K562 (cell line): ENCODE data around the gene PRKRIP1. TPM values are rescaled to one million over a fixed set of nuclear protein-coding genes. Genes with fewer than 3 reads are reported as not detected.

Experiments used
- FOXK1 ChIP-seq: sonication (generic); formaldehyde crosslinking; IDR thresholded peaks from 2 replicates; pipeline ENCODE4 v1.8.0; 2022; ENCODE audit warnings: missing genetic modification reagents, mild to moderate bottlenecking, borderline replicate concordance
- KDM2B ChIP-seq: fragments of 250-450 bp; sonication (Bioruptor Pico); IDR thresholded peaks from 2 replicates; pipeline ENCODE4 v1.8.0; 2021; ENCODE audit warnings: mild to moderate bottlenecking, moderate library complexity
- LEF1 ChIP-seq: fragments of 450-650 bp; IDR thresholded peaks from 2 replicates; pipeline ENCODE4 v1.6.1; 2016; ENCODE audit warnings: mild to moderate bottlenecking
- RBM14 ChIP-seq: fragments of 200-400 bp; formaldehyde crosslinking; IDR thresholded peaks from 2 replicates; pipeline ENCODE4 v1.6.1; 2018; ENCODE audit warnings: low read depth, mild to moderate bottlenecking, low read length, moderate library complexity, borderline replicate concordance; ENCODE audit not compliant: insufficient read depth
- RCOR1 ChIP-seq, 2 experiments: IDR thresholded peaks; 2 replicates each; pipeline ENCODE4 v1.6.1; 2012; ENCODE audit warnings: low read depth in 2 of 2, low read length in 2 of 2, borderline replicate concordance in 1 of 2, improper control_type of control experiment in 1 of 2
- SRF ChIP-seq, 2 experiments: fragments of 250-450, 450-650 bp in 1 of 2; sonication (Bioruptor Pico) in 1 of 2; sonication (generic) in 1 of 2; formaldehyde crosslinking; IDR thresholded peaks; 2 replicates each; pipeline versions ENCODE4 v1.5.0 to v1.5.1; 2020 to 2022; ENCODE audit warnings: mild to moderate bottlenecking in 1 of 2, missing genetic modification reagents in 1 of 2
- polyA plus RNA-seq, 8 experiments: library from polyadenylated mRNA; depleted of rRNA in 4 of 8; stranded (reverse) in 5 of 8; unstranded in 3 of 8; fragments of >200 nt; fragmentation: Nextera tagmentation in 2 of 8; fragmentation: Illumina TruSeq in 1 of 8; extraction: Ambion mirVana in 2 of 8; extraction: Trizol in 1 of 8; gene quantifications; 2 replicates each; pipeline versions ENCODE4 v1.2.1 to v1.2.3, GENCODE V29; 2011 to 2014; ENCODE audit warnings: inconsistent platforms in 1 of 8, missing spikeins in 1 of 8
- total RNA-seq, 7 experiments: library from RNA; depleted of rRNA in 6 of 7; stranded (reverse); fragments of >200 nt in 6 of 7; fragmentation: Illumina TruSeq in 2 of 7; extraction: Trizol in 2 of 7; gene quantifications; 2 replicates each; pipeline versions ENCODE4 v1.2.1 to v1.2.3, GENCODE V29; 2011 to 2021; ENCODE audit warnings: low replicate concordance in 1 of 7
- TF ChIP-seq, protein P1 (sequence below): sonication (generic); formaldehyde crosslinking; IDR thresholded peaks from 2 replicates; pipeline ENCODE4 v1.8.0; 2023; ENCODE audit warnings: missing genetic modification reagents, mild to moderate bottlenecking, borderline replicate concordance
- TF ChIP-seq, protein P2 (sequence below), 2 experiments: IDR thresholded peaks in 1 of 2; conservative IDR thresholded peaks in 1 of 2; 2 replicates each; pipeline ENCODE4 v1.6.1; 2016; ENCODE audit warnings: low read depth in 2 of 2, mild to moderate bottlenecking in 1 of 2, missing compliant biosample characterization in 1 of 2, missing genetic modification characterization in 1 of 2, moderate library complexity in 1 of 2
- TF ChIP-seq, protein P3 (sequence below): sonication (generic); formaldehyde crosslinking; IDR thresholded peaks from 2 replicates; pipeline ENCODE4 v1.8.1; 2023; ENCODE audit warnings: mild to moderate bottlenecking, missing genetic modification reagents
- TF ChIP-seq, protein P4 (sequence below): fragments of 450-650 bp; IDR thresholded peaks from 2 replicates; pipeline ENCODE4 v1.6.1; 2016; ENCODE audit warnings: borderline replicate concordance

PRKRIP1 gene
- total and polyA plus RNA-seq, 9 of the 15 experiments (the other 6 are each of a cell fraction or from before 2014, with no cell fraction given): 14.9 to 52.1 (median 19.8) TPM

DNA sequence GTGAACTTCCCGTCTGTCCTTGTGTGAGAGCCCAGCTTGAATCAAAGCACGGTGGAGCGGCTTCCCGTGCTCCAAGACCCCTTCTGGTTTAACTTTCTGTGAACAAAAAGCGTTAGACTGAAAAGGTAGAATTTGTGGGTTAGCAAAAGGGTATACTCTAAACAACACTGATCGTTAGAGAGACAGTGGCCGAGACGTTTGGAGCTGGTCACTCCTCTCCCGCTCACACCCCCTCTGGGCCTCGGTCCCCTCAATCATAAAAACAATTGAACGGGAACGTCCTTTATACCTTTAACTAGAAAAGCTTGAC, 502 bp downstream of the PRKRIP1 start (continued):
- TF ChIP-seq, protein P1, sequence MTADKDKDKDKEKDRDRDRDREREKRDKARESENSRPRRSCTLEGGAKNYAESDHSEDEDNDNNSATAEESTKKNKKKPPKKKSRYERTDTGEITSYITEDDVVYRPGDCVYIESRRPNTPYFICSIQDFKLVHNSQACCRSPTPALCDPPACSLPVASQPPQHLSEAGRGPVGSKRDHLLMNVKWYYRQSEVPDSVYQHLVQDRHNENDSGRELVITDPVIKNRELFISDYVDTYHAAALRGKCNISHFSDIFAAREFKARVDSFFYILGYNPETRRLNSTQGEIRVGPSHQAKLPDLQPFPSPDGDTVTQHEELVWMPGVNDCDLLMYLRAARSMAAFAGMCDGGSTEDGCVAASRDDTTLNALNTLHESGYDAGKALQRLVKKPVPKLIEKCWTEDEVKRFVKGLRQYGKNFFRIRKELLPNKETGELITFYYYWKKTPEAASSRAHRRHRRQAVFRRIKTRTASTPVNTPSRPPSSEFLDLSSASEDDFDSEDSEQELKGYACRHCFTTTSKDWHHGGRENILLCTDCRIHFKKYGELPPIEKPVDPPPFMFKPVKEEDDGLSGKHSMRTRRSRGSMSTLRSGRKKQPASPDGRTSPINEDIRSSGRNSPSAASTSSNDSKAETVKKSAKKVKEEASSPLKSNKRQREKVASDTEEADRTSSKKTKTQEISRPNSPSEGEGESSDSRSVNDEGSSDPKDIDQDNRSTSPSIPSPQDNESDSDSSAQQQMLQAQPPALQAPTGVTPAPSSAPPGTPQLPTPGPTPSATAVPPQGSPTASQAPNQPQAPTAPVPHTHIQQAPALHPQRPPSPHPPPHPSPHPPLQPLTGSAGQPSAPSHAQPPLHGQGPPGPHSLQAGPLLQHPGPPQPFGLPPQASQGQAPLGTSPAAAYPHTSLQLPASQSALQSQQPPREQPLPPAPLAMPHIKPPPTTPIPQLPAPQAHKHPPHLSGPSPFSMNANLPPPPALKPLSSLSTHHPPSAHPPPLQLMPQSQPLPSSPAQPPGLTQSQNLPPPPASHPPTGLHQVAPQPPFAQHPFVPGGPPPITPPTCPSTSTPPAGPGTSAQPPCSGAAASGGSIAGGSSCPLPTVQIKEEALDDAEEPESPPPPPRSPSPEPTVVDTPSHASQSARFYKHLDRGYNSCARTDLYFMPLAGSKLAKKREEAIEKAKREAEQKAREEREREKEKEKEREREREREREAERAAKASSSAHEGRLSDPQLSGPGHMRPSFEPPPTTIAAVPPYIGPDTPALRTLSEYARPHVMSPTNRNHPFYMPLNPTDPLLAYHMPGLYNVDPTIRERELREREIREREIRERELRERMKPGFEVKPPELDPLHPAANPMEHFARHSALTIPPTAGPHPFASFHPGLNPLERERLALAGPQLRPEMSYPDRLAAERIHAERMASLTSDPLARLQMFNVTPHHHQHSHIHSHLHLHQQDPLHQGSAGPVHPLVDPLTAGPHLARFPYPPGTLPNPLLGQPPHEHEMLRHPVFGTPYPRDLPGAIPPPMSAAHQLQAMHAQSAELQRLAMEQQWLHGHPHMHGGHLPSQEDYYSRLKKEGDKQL (CRISPR knock-in tag): no peak
- TF ChIP-seq RBM14 (no peak), FOXK1 (CRISPR knock-in tag) (no peak), RCOR1 (IDR thresholded peaks at IDR 0.05; ENCODE audit: borderline replicate concordance in 1 of 2, low read depth in 2 of 2, low read length in 2 of 2) (no peak), LEF1 (no peak), KDM2B (CRISPR knock-in tag) (no peak), SRF (CRISPR knock-in tag; IDR thresholded peaks at IDR 0.05) (0 out of 4 replicates have a peak, but pooled peaks of 1 of the 2 experiments have one; percentile 3)
- TF ChIP-seq, protein P2, sequence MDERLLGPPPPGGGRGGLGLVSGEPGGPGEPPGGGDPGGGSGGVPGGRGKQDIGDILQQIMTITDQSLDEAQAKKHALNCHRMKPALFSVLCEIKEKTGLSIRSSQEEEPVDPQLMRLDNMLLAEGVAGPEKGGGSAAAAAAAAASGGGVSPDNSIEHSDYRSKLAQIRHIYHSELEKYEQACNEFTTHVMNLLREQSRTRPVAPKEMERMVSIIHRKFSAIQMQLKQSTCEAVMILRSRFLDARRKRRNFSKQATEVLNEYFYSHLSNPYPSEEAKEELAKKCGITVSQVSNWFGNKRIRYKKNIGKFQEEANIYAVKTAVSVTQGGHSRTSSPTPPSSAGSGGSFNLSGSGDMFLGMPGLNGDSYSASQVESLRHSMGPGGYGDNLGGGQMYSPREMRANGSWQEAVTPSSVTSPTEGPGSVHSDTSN (CRISPR knock-in tag; IDR thresholded peaks at IDR 0.05; ENCODE audit: low read depth): no peak
- TF ChIP-seq, protein P2 (tag; conservative IDR thresholded peaks at IDR 0.05; ENCODE audit: low read depth): no peak
- TF ChIP-seq, protein P3, sequence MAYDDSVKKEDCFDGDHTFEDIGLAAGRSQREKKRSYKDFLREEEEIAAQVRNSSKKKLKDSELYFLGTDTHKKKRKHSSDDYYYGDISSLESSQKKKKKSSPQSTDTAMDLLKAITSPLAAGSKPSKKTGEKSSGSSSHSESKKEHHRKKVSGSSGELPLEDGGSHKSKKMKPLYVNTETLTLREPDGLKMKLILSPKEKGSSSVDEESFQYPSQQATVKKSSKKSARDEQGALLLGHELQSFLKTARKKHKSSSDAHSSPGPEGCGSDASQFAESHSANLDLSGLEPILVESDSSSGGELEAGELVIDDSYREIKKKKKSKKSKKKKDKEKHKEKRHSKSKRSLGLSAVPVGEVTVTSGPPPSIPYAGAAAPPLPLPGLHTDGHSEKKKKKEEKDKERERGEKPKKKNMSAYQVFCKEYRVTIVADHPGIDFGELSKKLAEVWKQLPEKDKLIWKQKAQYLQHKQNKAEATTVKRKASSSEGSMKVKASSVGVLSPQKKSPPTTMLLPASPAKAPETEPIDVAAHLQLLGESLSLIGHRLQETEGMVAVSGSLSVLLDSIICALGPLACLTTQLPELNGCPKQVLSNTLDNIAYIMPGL (CRISPR knock-in tag): no peak
- TF ChIP-seq, protein P4, sequence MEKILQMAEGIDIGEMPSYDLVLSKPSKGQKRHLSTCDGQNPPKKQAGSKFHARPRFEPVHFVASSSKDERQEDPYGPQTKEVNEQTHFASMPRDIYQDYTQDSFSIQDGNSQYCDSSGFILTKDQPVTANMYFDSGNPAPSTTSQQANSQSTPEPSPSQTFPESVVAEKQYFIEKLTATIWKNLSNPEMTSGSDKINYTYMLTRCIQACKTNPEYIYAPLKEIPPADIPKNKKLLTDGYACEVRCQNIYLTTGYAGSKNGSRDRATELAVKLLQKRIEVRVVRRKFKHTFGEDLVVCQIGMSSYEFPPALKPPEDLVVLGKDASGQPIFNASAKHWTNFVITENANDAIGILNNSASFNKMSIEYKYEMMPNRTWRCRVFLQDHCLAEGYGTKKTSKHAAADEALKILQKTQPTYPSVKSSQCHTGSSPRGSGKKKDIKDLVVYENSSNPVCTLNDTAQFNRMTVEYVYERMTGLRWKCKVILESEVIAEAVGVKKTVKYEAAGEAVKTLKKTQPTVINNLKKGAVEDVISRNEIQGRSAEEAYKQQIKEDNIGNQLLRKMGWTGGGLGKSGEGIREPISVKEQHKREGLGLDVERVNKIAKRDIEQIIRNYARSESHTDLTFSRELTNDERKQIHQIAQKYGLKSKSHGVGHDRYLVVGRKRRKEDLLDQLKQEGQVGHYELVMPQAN: peak; percentile 7; the same call in 1 of the 2 replicates
